Right ventricle myocardium superior (tissue), 1 donor: Measurements from ENCODE around the gene ZMYM3. TPM values are rescaled to one million over a fixed set of nuclear protein-coding genes. Genes with fewer than 3 reads are reported as not detected.

ENCODE experiments used
- ATAC-seq: fragments of 200-7000 bp; cut with Tn5 transposase; one replicate; pipeline ENCODE4 v1.9.1; 2020; ENCODE audit warnings: mild to moderate bottlenecking; ENCODE audit not compliant: poor library complexity
- DNase-seq: peaks from one replicate; pipeline ENCODE4 v3.0.0-alpha.2; 2020
- intact Hi-C: fragments of 100-400 bp; cut with DNase I; formaldehyde crosslinking; loops from one replicate; pipeline ENCODE4 v1.11.2; 2022
- total RNA-seq: library from RNA; stranded (reverse); fragmentation: NEBNext Ultra II Directional; extraction: Animal tissue kit (Norgen Biotek cat#: 25700); gene quantifications from one replicate; pipeline ENCODE4 v1.2.1, GENCODE V29; 2021
- donor health status: DM: no; HTN: yes; CAD: no; lungs with severe emphysema.

ZMYM3 gene
- total RNA-seq, 1 donor from 2014 or later = 13.0 TPM

DNA sequence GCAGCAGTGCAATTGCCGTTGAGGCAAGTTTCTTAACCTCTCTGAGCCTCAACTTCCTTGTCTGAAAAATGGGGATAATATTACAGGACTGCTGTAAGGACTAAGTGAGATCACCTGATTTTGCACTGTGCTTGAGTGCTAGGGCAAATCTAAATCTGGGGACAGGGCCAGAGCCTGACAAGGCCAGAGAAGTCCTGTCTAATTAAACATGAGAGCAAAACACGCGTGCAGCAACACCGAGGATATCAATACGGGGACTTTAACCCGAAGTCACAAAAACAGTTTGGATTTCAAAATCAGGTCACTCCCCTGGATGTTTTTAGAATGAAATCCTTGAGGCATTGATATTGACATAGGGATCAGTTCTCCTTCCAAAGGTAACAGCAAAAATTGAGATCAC, 36.6 kb downstream of the ZMYM3 start:
- no peak for ATAC-seq
- intact Hi-C loops = no loop called here
- no peak for DNase-seq

DNA sequence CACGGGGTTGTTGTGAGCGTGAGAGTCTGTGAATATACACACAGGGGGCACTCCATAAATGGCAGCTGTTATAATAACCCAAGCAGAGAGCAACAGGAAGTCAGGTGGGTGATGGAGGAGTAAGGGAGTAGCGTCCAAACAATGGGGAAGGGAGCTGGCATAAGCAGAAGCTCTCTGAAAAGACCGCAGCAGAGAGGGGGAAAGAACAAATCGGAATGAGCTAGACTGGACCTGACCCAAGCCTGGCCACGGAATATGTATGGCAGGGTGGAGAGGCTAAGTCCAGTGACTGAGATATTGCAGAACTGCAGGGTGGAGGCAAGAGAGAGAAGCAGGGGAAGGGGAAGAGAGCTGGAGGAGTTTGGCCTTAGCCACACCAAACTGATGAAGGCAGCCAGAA, 37.5 kb downstream of the ZMYM3 start:
- ATAC-seq = no peak
- no peak for DNase-seq
- intact Hi-C loops = no loop called here

DNA sequence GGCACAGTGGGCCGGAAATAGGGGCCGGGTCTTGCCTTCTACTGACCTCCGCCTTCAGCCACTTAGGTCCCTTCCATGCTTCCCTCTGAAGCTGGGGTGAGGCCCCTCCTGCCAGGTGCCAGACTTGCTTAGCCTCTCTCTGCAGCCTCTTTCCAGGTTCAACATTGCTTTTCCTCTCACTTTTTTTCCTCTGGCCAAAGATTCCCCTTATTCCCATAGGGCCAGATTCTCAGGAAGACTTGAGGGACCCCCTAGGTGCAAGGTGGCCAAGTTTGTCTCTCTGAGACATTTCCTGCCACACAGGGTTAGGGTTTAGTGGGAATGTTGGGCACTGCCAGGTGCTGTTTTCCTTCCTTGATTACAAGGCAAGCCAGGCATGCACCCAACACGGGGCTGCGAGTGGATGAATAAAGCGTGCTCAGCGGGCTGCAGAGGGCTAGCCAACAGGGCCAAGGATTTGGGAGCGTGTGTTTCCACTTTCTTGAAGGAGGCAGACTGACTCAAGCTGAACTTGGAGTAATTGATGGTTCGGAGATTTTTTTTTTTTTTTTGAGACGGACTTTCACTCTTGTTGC, 38.5 kb downstream of the ZMYM3 start:
- ATAC-seq (no peak), DNase-seq (no peak)
- intact Hi-C loops = no loop called here

DNA sequence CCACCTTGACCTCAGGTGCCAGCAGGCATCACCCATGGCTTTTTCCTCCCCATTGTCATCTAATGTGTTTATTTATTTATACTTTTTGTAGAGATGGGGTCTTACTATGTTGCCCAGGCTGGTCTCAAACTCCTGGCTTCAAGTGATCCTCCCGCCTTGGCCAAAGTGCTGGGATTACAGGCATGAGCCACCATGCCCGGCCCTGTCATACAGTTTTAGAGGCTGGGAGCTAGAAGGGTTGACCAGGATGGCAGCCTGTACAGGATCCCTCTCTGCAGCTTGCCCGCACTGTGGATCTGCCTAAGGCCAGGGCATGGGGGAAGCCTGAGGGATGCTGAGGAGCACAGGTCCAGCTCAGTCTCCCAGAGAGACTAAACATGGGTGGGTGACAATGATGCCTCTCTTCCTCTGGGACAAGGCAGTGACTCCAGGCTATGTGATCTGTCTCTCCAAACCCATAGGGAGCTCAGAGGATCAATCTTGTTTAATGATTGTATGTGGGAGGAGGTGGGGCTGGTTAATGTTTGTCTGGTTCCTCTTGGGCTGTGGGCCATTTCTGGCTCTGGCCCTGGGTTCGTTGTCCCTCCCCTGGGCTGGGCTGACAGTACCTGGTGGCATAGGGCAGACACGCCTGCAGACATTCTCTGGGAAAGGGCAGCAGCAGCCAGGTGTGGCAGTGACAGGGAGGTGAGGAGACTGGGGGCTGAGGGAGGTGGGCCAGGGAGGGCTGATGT, 39.2 kb downstream of the ZMYM3 start:
- intact Hi-C loops = no loop called here
- ATAC-seq (peak; percentile 31), DNase-seq (no peak)

DNA sequence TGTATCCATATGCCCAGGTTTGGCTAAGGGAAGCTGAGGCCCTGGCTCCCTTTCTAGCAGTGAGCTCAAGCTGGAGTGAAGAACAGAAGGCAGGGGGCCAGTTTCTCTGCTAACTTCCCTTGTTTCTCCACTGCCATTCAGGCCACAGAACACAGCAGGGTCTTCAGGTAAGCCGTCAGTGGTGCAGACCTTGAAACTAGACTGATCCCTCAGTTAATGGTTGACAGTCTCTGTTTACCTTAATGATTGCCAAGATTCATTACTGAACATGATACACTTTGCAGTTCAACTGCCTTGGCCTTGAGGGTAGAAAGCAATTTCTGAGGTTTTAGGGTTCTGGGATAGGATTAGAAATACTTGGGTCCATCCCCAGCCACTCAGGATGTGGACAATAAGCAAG, 39.8 kb downstream of the ZMYM3 start:
- DNase-seq (no peak), ATAC-seq (no peak)
- intact Hi-C loops = no loop called here

DNA sequence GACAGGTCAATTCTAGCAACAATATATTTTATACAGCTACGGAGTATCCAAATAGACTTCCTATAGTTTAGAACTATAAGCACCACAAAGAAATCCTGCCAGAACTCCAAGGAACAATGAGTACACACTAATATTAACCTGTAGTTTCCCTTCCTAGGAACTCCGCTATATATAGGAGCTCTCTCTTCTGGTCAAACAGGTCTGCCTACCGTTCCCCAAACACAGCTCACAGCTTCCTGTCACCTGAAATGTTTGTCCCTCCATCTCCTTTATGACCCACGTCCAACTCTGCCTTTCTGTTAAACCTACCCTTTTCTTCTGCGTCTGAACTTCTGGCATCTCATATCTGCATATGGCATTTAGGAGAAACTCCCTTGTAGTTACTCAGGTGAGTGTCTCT, 41.4 kb downstream of the ZMYM3 start:
- ATAC-seq = no peak
- intact Hi-C loops = no loop called here
- DNase-seq = no peak

DNA sequence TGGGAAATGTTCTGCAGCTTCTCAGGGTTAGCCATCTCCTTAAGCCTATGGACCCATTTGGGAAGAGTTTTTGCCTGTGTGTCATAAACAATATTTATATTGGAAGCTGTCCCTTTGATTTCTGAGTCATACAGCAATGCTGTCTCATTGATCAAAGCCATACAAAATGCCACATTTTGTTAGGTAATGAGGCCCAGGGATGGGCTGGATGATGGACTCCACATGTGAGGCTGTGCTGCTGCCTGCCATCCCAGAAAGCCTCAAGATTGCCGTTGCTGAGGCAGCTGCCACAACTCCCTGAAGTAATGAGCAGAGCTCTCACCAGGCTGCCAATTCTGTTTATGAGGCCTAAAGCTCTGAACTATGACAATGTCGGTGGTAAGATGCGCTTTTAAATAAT, 43.1 kb downstream of the ZMYM3 start:
- DNase-seq = no peak
- ATAC-seq = no peak
- intact Hi-C loops = no loop called here

DNA sequence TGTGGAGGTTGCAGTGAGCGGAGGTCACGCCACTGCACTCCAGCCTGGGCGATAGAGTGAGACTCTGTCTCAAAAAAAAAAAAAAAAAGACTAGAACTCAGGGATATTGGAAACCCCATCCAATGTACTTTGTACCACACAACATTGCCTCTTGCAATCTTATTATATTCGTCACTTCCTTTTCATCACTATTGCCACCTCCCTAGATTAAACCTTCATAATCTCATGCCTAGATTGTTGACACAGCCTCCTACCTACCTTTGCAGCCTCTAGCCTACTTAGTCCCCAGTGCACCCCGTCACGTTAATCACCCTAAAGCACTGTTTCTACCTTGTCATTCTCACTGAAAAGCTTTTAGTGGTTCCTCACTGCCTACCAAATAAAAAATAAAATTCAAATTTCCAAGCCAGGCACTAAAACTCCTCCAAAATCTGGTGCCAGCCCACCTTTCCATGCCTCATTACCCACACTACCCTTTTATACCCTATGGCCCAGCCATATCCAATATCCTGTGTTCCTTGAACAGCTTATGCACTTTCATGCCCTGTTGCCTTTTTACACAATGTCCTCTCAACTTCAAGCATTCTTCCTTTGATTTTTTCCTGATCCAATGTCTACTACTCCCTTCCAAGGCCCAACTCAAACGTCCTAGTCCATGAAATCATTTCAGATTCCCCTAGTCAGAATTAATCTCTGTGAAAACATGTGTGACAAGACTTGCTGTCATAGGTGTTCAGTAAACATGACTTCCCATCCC, 54.5 kb downstream of the ZMYM3 start:
- no peak for DNase-seq
- no peak for ATAC-seq
- intact Hi-C loops = no loop called here

DNA sequence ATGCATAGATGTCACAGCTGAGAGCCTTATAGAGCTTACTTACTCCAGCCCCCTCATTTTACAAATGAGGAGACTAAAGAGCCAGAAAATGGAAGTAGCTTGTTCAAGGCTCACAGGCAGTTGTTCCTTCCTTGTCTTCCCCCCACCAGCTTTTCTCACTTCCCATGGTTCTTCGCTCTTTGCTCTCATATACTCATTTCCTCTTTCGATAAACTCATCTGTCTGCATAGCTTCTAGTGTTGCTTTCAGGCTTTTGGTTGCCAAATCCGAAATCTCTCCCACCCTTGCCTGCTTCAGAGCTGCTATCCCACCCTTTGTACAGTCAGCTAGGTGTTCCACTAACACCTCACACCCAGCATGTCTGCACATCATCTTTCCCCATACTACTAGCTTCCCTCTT, 55.9 kb downstream of the ZMYM3 start:
- no peak for ATAC-seq
- intact Hi-C loops = no loop called here
- DNase-seq = no peak

DNA sequence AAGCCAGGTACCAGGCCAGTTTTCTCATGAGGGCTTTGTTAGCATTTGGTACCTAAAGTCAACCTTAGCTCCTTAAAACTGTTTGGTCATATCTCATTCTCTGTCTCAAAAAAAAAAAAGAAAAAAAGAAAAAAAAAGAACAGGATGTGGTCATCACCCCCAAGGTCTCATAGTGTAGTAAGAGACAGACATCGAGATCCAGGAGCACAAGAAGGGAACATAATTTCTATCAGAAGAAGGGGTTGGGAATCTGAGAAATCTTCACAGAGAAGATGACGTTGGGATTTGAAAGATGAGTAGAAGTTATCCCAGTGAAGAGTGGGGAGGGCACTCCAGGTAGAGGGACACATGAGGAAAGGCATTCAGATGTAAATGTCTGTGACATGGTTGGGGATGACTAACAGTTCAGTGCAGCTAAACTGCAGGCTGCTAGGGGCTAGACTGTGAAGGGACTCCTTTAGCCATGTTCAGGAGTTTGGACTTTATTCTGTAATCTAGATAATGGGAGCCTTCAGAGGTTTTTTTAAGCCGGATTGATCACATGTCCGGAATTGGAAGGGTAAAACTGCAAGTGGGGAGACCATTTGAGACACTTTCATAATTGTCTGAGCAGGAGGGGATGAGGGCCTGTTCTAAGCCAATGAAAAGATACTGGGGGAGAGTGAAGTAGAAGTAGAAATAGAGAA, 57.8 kb downstream of the ZMYM3 start:
- intact Hi-C loops = no loop called here
- no peak for ATAC-seq
- no peak for DNase-seq

DNA sequence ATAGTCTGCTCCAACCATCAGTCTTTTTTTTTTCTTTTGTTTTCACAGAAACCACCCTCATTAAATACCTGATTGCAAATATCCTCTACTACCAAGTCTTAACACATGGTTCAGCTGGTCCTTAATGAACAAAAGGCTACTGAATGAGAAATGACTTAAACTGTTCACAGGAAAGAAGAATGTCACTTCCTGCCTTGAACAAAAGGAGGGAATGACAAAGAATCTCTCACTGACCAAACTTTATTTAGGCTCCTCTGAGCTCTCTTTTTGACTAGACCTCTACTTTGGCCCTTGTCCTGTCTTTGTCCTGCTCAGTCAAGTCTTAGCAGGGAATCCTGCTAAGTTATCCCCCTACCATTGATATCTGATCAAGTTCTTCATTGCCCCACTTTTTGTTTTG, 62.7 kb downstream of the ZMYM3 start:
- intact Hi-C loops = no loop called here
- no peak for ATAC-seq

More for the DNA sequence above, 62.7 kb downstream of the ZMYM3 start:
- no peak for DNase-seq

Other genes starting within 250 kb of the ZMYM3 start
- gene SNX12, start 185.8 kb downstream of the ZMYM3 start, total RNA-seq = 45.0 TPM
- 55.6 TPM for gene FOXO4, start 158.3 kb downstream of the ZMYM3 start, total RNA-seq
- not detected for gene CXorf65, start 147.4 kb downstream of the ZMYM3 start, total RNA-seq
- gene IL2RG, start 142.6 kb downstream of the ZMYM3 start, total RNA-seq = 0.89 TPM
- gene MED12, start 135.5 kb downstream of the ZMYM3 start, total RNA-seq = 18.3 TPM
- 0.38 TPM for gene NLGN3, start 109.3 kb downstream of the ZMYM3 start, total RNA-seq
- gene GJB1, start 30.9 kb downstream of the ZMYM3 start, total RNA-seq = not detected
- gene NONO, start 29.5 kb upstream of the ZMYM3 start, total RNA-seq = 89.9 TPM
- 104 TPM for gene ITGB1BP2, start 47.6 kb upstream of the ZMYM3 start, total RNA-seq
- gene TAF1, start 112.2 kb upstream of the ZMYM3 start, total RNA-seq = 13.4 TPM